ENCODE results near the gene MAGI2.

MAGI2 gene

GRCh38 chr7:79434867-79435266, 18.6 kb downstream of the MAGI2 start:
- no peaks in the 10 kb centered on the region for H3K9me2 ChIP-seq (replicated peaks; ENCODE audit: low read depth, low read length)

DNA sequence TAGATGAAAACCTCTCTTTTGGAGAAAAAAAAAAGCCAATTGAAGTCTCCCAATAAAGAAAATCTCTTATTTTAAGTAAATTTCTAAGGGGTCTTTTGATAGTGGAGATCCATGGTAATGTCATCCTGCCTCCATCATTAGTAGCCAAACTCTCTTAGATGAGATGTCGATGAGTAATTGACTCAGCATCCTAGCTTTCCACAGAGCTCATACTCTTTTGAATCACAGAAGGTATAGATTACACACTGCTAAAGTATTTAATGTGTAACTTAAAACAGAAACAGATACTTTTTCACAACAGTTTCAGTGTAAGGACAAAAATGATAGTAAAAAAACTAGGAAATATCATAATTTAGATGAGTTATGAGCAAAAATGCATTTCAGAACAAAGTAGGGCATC, 19.4 kb downstream of the MAGI2 start:
- Histone ChIP-seq H4K20me1 (ENCODE audit: insufficient read depth, low read length, poor library complexity, severe bottlenecking) (no peaks in the 10 kb centered on the region), H3K9me3 (ENCODE audit: insufficient read depth, low read depth, low read length) (no peaks in the 10 kb centered on the region), H3K36me3 (ENCODE audit: insufficient read depth, low read length) (no peaks in the 10 kb centered on the region), H3K27me3 (ENCODE audit: insufficient read depth, low read length, poor library complexity, severe bottlenecking) (no peaks in the 10 kb centered on the region), H3K4me2 (ENCODE audit: low read depth, low read length, poor library complexity, severe bottlenecking) (no peak overlapping the region), H2AFZ (ENCODE audit: low read length) (no peak overlapping the region), H3K9ac (ENCODE audit: low read depth, low read length, poor library complexity, severe bottlenecking) (no peak overlapping the region), H3K4me3 (ENCODE audit: low read length, poor library complexity, severe bottlenecking) (no peak overlapping the region), H3K4me1 (ENCODE audit: insufficient read depth, low read length, poor library complexity, severe bottlenecking) (no peaks in the 10 kb centered on the region), H3F3A (ENCODE audit: low read depth) (no peaks in the 10 kb centered on the region), H3K9me2 (replicated peaks; ENCODE audit: low read depth, low read length) (no peaks in the 10 kb centered on the region), H3K79me2 (ENCODE audit: insufficient read depth, low read length) (no peaks in the 10 kb centered on the region)
- TF ChIP-seq CTCF (conservative IDR thresholded peaks at IDR 0.05; ENCODE audit: low read length) (no peak), EZH2phosphoT487 (IDR thresholded peaks at IDR 0.05; ENCODE audit: borderline replicate concordance) (no peak)

More at GRCh38 chr7:79434867-79435266, 18.6 kb downstream of the MAGI2 start:
- no peaks in the 10 kb centered on the region for H3K4me1 ChIP-seq (ENCODE audit: insufficient read depth, low read length, poor library complexity, severe bottlenecking)
- H3K4me3 ChIP-seq (ENCODE audit: low read length, poor library complexity, severe bottlenecking), result no peak overlapping the region
- H3K36me3 ChIP-seq (ENCODE audit: insufficient read depth, low read length), result no peaks in the 10 kb centered on the region
- H3K4me2 ChIP-seq (ENCODE audit: low read depth, low read length, poor library complexity, severe bottlenecking), result no peak overlapping the region
- no peaks in the 10 kb centered on the region for H3K79me2 ChIP-seq (ENCODE audit: insufficient read depth, low read length)
- H3F3A ChIP-seq (ENCODE audit: low read depth), result no peaks in the 10 kb centered on the region
- no peaks in the 10 kb centered on the region for H4K20me1 ChIP-seq (ENCODE audit: insufficient read depth, low read length, poor library complexity, severe bottlenecking)
- H3K9ac ChIP-seq (ENCODE audit: low read depth, low read length, poor library complexity, severe bottlenecking), result no peak overlapping the region
- H2AFZ ChIP-seq (ENCODE audit: low read length), result no peak overlapping the region
- H3K9me3 ChIP-seq (ENCODE audit: insufficient read depth, low read depth, low read length), result no peaks in the 10 kb centered on the region
- no peaks in the 10 kb centered on the region for H3K27me3 ChIP-seq (ENCODE audit: insufficient read depth, low read length, poor library complexity, severe bottlenecking)
- TF ChIP-seq EZH2phosphoT487 (IDR thresholded peaks at IDR 0.05; ENCODE audit: borderline replicate concordance), result no peak
- TF ChIP-seq CTCF (conservative IDR thresholded peaks at IDR 0.05; ENCODE audit: low read length), result no peak

- no peaks in the 10 kb centered on the region for H3K27me3 ChIP-seq (ENCODE audit: insufficient read depth, low read length, poor library complexity, severe bottlenecking)
- no peak overlapping the region for H3K4me2 ChIP-seq (ENCODE audit: low read depth, low read length, poor library complexity, severe bottlenecking)
- no peaks in the 10 kb centered on the region for H3K9me3 ChIP-seq (ENCODE audit: insufficient read depth, low read depth, low read length)
- no peak overlapping the region for H3K9ac ChIP-seq (ENCODE audit: low read depth, low read length, poor library complexity, severe bottlenecking)
- H3K9me2 ChIP-seq (replicated peaks; ENCODE audit: low read depth, low read length), result no peaks in the 10 kb centered on the region
- H3K36me3 ChIP-seq (ENCODE audit: insufficient read depth, low read length), result no peaks in the 10 kb centered on the region
- TF ChIP-seq CTCF (conservative IDR thresholded peaks at IDR 0.05; ENCODE audit: low read length), result no peak
- no peak for TF ChIP-seq EZH2phosphoT487 (IDR thresholded peaks at IDR 0.05; ENCODE audit: borderline replicate concordance)
- no peak overlapping the region for H2AFZ ChIP-seq (ENCODE audit: low read length)
- H4K20me1 ChIP-seq (ENCODE audit: insufficient read depth, low read length, poor library complexity, severe bottlenecking), result no peaks in the 10 kb centered on the region
- no peaks in the 10 kb centered on the region for H3K79me2 ChIP-seq (ENCODE audit: insufficient read depth, low read length)
- no peaks in the 10 kb centered on the region for H3F3A ChIP-seq (ENCODE audit: low read depth)
- H3K4me3 ChIP-seq (ENCODE audit: low read length, poor library complexity, severe bottlenecking), result no peak overlapping the region
- H3K4me1 ChIP-seq (ENCODE audit: insufficient read depth, low read length, poor library complexity, severe bottlenecking), result no peaks in the 10 kb centered on the region
These were observed 23.1 kb downstream of the MAGI2 start for GRCh38 chr7:79430391-79430790.

Measured in Loucy (cell line).